Lower leg skin (tissue), 3 donors: ENCODE measurements around the gene ZDHHC8.

Experiments
- CTCF ChIP-seq, 3 donors: fragments of 450-650 bp; IDR thresholded peaks; one replicate each; pipeline ENCODE4 v1.5.1; 2016; ENCODE audit warnings: antibody characterized with exemption in 3 of 3, mild to moderate bottlenecking in 3 of 3, moderate library complexity in 2 of 3
- POLR2A ChIP-seq, 2 donors: fragments of 450-650 bp; IDR thresholded peaks; one replicate each; pipeline ENCODE4 v1.6.1; 2016 to 2017; ENCODE audit warnings: antibody characterized with exemption in 2 of 2, mild to moderate bottlenecking in 1 of 2, moderate library complexity in 1 of 2

GRCh38 chr22:20118300-20119020 lies 13.1 kb upstream of the ZDHHC8 start:
- TF ChIP-seq CTCF (IDR thresholded peaks at IDR 0.05) (no peak), POLR2A (IDR thresholded peaks at IDR 0.05) (no peak)
